SW480 (cell line): Measurements from ENCODE around the gene PRXL2B.
A peak's percentile ranks its signal among the peaks of the same experiment; 100 is the strongest.
"Not testable (repeated sequence)": the region's sequence is repeated elsewhere in the genome, so short reads cannot be mapped to it uniquely, and the experiment has no call there.

ENCODE experiments used
- DNase-seq: peaks from one replicate; pipeline ENCODE4 v3.0.0-alpha.2; 2016; ENCODE audit warnings: low spot score

The PRXL2B gene

GRCh38 chr1:2550309-2550861 lies 36.2 kb upstream of the PRXL2B start:
- not testable (repeated sequence) for DNase-seq

GRCh38 chr1:2551544-2551943 lies 35.0 kb upstream of the PRXL2B start:
- not testable (repeated sequence) for DNase-seq

GRCh38 chr1:2552189-2552588 lies 34.4 kb upstream of the PRXL2B start:
- DNase-seq: no peak

- DNase-seq: not testable (repeated sequence)
Observed at GRCh38 chr1:2553076-2553475, 33.5 kb upstream of the PRXL2B start.

GRCh38 chr1:2553871-2554620 lies 32.5 kb upstream of the PRXL2B start:
- no peak for DNase-seq

GRCh38 chr1:2554621-2555387 lies 31.8 kb upstream of the PRXL2B start:
- DNase-seq: no peak

GRCh38 chr1:2555634-2556276 lies 30.8 kb upstream of the PRXL2B start:
- DNase-seq: no peak

GRCh38 chr1:2556277-2556677 lies 30.3 kb upstream of the PRXL2B start, which contains the start of gene TNFRSF14:
Gene TNFRSF14, plus strand, starts transcription at chr1:2556371. Its CDS starts 294 bp downstream, at chr1:2556665.
- DNase-seq: peak; percentile 53

- peak; percentile 47 for DNase-seq
Observed at GRCh38 chr1:2556678-2557481, 29.7 kb upstream of the PRXL2B start.

GRCh38 chr1:2557482-2558400 lies 28.8 kb upstream of the PRXL2B start:
- no peak for DNase-seq

GRCh38 chr1:2558420-2558819 lies 28.2 kb upstream of the PRXL2B start:
- no peak for DNase-seq

GRCh38 chr1:2558861-2559260 lies 27.7 kb upstream of the PRXL2B start:
- no peak for DNase-seq

- DNase-seq: no peak
Observed at GRCh38 chr1:2559509-2560298, 26.9 kb upstream of the PRXL2B start.

- no peak for DNase-seq
Observed at GRCh38 chr1:2560299-2561073, 26.1 kb upstream of the PRXL2B start.

- DNase-seq: no peak
Observed at GRCh38 chr1:2561446-2561845, 25.1 kb upstream of the PRXL2B start.

GRCh38 chr1:2561898-2562895 lies 24.4 kb upstream of the PRXL2B start:
- no peak for DNase-seq

GRCh38 chr1:2563205-2563604 lies 23.4 kb upstream of the PRXL2B start:
- no peak for DNase-seq
